GM18873 (cell line): ENCODE data around the gene PCDHGC4.

Experiments
- ATAC-seq: cut with Tn5 transposase; IDR thresholded peaks from one replicate; pipeline ENCODE4 v1.9.1; 2021; ENCODE audit warnings: mild to moderate bottlenecking, moderate library complexity, moderate number of reproducible peaks; ENCODE audit not compliant: unreplicated experiment, low FRiP score

Gene PCDHGC4

GRCh38 chr5:141484641-141485311 is at the start of gene PCDHGC4:
TSS of gene PCDHGC4 (plus strand) at chr5:141485030. CDS start at chr5:141485174, 144 bp downstream.
- ATAC-seq: no peak

- ATAC-seq: no peak
Observed at GRCh38 chr5:141437221-141437620, 47.6 kb upstream of the PCDHGC4 start.

- ATAC-seq: no peak
Observed at GRCh38 chr5:141439411-141440141, 45.3 kb upstream of the PCDHGC4 start.

GRCh38 chr5:141440341-141440740 is 44.5 kb upstream of the PCDHGC4 start:
- ATAC-seq: no peak

GRCh38 chr5:141441571-141442170 is 43.2 kb upstream of the PCDHGC4 start:
- ATAC-seq: no peak

GRCh38 chr5:141465351-141465750 is 19.5 kb upstream of the PCDHGC4 start:
- ATAC-seq: no peak

- ATAC-seq: peak; percentile 96
Observed at GRCh38 chr5:141475625-141476131, 9.2 kb upstream of the PCDHGC4 start, which contains the start of gene PCDHGC3. TSS of gene PCDHGC3 (plus strand) at chr5:141475966. CDS start at chr5:141476117, 151 bp downstream.

GRCh38 chr5:141476132-141476911 is 8.5 kb upstream of the PCDHGC4 start:
- peak; percentile 19 for ATAC-seq

- no peak for ATAC-seq
Observed at GRCh38 chr5:141477044-141477575, 7.7 kb upstream of the PCDHGC4 start.

- ATAC-seq: no peak
Observed at GRCh38 chr5:141477815-141478214, 7.0 kb upstream of the PCDHGC4 start.

GRCh38 chr5:141478321-141478945 is 6.4 kb upstream of the PCDHGC4 start:
- no peak for ATAC-seq

- ATAC-seq: no peak
Observed at GRCh38 chr5:141479776-141480175, 5.1 kb upstream of the PCDHGC4 start.

GRCh38 chr5:141483902-141484301 is 928 bp upstream of the PCDHGC4 start:
- no peak for ATAC-seq

GRCh38 chr5:141484310-141484640 is 555 bp upstream of the PCDHGC4 start:
- ATAC-seq: no peak

GRCh38 chr5:141485321-141486055 is 658 bp downstream of the PCDHGC4 start:
- ATAC-seq: no peak

- ATAC-seq: no peak
Observed at GRCh38 chr5:141486091-141486490, 1.3 kb downstream of the PCDHGC4 start.

GRCh38 chr5:141487131-141487530 is 2.3 kb downstream of the PCDHGC4 start:
- ATAC-seq: no peak

- no peak for ATAC-seq
Observed at GRCh38 chr5:141488591-141489561, 4.0 kb downstream of the PCDHGC4 start, which contains the start of gene PCDHGC5. TSS of gene PCDHGC5 (plus strand) at chr5:141489081. CDS start at chr5:141489241, 160 bp downstream.
